GM18498 (cell line): ENCODE results near the gene ITLN2.
"Not testable (repeated sequence)": the region's sequence is repeated elsewhere in the genome, so short reads cannot be mapped to it uniquely, and the experiment has no call there.

Experiments
- ATAC-seq: cut with Tn5 transposase; IDR thresholded peaks from one replicate; pipeline ENCODE4 v1.9.1; 2021; ENCODE audit warnings: mild to moderate bottlenecking, moderate library complexity; ENCODE audit not compliant: unreplicated experiment

Gene ITLN2

DNA sequence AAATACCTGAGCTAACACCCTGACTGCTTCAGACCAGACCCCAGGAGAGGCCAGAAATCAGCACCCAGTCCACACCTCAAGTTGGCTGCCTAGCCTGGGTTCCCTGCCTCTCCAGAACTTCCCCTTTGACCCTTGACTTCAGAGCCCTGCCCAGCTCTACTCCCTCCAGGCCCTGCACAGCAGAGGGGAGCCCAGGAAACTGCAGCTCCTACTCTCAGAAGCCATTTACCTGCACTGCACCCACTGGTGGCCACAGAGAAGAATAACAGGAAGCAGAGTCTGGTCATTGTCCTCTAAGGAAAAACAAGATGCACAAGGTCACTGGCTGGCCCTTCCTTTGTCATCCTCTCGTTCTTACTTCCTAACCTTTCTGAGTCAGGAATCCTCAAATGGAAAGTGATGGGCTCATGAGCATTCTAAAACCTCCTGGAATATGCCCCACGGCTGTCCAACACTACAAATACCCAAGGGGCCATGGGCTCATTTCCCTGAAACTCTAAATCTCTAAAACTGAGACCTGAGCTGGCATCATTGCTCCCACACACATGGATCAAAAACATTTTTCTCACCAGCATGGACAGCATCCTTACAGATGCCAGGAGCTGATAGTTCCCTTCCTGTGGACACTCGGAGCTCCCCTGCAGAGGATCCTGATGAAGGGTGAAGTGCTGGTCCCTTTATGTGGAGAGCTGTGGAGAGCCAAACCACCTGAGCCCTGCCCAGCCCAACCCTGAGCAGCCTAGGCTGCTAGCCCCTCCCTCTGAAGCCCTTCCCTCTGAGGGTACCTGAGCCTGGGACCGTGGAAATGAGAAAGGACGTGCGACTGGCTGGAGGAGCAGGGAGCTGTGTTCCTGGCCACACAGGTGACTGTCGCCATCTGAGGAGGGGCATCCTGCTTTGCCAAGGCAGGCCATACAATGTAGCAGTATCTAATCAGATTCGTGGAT, at the start of gene ITLN2:
Gene ITLN2, minus strand, starts transcription at position 652 of the 947 bp plus-strand sequence. Its CDS starts 68 bp downstream, at position 584.
- ATAC-seq, result no peak

DNA sequence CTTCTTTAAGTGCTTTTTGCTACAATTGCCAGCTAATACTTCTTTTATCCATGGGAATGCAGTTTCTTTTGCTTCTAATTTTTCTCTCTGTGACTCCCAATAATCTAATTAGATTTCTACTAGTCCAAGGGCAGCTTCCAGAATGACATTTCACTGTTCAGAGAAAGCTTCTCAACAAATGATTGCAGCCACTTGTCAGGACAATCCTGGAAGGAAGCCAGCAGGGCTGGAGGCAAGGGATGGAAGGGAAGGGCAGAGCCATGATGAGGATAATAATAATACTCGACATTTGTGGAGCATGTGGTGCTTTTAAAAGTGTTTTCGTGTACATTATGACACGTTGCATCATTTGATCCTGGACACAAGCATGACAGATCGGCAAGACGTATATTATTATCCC, 46.9 kb upstream of the ITLN2 start:
- ATAC-seq, result no peak

DNA sequence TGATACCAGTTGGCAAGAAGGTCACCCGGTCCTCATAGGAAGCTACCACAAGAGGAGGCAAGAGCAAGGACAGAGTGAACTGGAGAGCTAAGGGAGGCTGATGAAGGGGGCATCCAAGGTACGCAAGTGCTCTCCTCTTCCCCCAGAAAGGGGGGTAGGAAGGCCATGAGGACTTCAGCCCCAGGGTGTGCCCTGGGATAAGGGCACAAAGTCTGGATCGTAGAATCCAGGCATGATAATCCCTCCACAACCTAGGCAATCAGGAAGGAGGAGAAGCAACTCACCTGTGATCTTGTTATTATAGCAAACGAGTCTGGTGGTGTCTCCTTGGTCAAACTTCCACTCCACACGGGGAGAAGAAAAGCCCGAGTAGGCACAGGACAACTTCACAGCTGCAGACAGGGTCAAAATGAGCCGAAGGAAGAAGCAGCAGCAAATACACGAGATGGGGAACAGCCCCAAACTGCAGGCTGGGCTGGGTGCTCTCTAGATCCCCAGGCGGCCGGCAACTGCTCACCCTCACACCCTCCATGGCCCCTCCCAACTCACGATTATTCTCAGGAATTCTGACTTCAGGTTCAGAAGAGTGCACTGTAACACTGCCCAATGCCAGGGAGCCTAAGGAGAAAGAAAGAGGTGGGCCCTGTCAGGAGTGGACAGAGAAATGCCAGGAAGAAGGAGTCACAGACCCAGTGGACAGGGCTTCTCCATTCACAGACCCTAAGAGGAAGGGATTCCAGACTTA, 46.3 kb upstream of the ITLN2 start:
- no peak for ATAC-seq

DNA sequence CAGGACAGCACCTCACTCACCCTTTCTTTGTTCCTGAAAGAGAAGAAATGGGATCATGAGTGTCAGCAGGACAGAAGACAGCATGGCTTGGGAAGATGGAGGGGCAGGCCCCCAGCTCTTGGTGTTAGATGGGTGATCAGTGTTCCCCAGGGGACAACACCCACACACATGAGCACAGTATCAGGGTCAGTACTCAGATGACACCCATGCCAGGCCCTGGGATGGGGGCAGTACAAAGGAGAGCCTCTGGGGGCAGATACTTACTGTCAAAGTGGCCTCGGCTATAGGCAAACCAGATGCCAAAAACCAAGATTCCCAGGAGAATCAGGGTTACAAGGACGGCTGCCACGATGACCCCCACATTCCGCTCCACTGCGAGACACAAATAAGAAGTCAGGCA, 44.8 kb upstream of the ITLN2 start:
- ATAC-seq, result no peak

DNA sequence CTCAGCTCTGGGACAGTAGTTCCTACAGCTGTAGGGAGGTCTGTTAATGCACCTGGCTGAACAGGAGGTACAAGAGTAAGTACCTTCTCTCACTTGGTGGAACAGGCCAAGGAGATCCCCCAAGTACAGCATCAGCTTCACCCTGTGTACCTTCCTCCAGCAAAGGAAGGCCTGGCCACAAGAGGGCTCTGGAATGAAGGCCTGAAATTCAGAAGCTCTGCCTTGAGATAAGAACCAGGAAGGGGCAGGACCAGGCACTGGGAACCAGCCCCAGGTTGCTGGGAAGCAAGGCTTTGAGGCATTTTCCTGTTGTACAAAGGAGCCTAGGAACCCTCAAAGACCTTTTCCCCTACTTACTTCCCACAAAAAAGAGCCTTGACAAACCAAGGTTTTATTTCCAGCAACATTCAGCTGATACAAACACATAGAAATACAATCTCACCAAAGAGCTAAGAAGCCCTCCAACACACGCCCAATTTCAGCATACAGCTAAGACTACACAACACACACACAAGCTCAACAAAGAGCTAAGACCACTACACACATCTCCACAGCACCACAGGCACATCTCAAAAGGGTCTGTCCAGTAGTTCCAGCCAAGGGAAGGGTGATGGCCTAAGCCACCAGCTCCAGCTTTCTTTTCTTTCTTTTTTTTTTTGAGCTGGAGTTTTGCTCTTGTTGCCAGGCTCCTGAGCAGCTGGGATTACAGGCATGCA, 42.9 kb upstream of the ITLN2 start:
- peak; percentile 54 for ATAC-seq

DNA sequence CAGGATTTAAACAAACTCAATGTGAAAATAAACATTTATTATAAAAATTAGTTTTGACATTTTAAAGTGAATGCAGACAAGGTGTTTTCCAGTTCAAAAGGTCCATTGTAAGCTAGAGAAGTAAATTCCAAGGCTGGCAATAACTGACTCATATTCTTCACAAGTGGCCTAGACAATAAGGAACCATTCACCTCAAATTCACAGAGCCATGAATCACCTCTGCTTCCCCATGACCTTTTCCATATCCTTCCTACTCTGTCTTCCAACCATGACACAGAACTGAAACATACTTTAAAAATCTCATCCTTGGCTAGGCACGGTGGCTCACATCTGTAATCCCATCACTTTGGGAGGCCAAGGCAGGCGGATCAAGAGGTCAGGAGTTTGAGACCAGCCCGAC, 41.6 kb upstream of the ITLN2 start:
- no peak for ATAC-seq

DNA sequence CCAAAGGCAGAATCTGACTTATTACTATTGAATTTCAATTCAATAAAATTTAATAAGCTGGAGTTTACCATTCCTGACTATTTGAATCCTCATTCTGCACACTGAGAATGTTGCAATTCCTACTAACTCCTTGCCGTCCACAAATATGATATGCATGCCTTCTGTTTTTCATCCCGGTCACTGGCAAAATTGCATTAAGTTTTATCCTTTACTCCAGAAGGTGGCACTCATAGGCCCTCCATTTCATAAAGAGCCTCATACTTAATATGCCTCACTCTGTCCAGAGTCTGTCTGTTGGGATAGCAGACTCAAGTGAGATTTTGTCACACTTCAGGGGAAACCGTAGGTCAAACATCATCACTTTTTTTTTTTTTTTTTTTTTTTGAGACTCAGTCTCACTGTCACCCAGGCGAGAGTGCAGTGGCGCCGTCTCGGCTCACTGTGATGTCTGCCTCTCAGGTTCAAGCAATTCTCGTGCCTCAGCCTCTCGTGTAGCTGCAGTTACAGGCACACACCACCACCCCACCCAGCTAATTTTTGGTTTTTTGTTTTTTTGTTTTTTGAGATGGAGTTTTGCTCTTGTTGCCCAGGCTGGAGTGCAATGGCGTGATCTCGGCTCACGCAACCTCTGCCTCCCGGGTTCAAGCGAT, 39.1 kb upstream of the ITLN2 start:
- ATAC-seq, result no peak

DNA sequence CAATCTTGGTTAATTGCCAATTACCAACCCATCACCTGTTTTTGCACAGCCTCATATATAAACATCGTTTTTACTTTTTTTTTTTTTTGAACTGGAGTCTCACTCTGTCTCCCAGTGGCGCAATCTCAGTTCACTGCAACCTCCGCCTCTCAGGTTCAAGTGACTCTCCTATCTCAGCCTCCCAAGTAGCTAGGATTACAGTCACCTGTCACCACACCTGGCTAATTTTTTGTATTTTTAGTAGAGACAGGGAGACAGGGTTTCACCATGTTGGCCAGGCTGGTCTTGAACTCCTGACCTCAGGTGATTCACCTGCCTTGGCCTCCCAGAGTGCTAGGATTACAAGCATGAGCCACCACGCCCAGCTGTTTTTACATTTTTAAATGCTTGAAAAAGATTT, 37.4 kb upstream of the ITLN2 start:
- not testable (repeated sequence) for ATAC-seq

DNA sequence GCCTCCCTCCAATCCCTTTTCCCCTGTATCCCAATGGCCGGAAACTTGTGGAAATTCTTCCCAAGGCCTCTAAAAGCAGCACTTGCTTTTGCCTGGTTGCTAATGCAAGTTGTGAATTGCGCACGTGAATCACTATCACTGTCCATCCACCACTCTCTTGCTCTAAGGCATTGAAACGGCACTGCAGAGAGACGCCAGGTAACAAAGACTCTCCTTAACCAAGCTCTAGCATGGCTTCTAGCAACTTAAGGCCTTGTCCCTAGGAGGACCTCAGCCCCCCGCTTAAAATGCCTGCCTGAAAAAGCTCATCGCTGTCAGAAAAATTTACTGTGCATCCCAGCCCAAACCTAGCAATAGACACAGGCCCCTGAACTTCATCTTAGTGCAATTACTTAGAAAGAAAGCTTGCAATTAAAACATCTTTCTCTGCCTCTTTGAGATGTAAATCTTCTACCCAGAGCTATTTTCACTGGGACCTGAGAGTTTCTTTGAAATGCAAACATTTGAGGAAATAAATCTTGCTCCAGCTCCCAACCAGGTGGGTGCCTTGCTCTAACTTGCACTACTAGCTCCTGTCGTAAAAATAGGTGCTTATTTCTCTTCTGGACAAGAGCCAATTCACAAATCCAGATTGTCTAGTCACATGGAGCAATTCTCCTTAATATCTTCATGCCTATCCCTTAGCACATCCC, 32.9 kb upstream of the ITLN2 start:
- no peak for ATAC-seq

DNA sequence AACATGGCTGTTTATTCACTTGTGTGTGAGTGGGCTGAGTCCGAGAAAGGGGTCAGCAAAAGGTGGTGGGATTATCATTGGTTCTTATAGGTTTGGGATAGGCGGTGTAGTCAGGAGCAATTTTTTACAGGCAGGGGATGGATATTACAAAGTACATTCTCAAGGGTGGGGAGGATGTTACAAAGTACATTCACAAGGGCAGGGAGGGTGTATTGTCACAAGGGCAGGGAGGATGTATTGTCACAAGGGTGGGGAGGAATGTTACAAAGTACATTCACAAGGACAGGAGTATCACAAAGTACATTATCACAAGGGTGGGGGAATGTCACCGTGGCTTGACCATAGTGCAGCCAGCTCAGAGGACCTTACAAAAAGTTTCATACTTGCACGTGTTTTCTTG, 31.1 kb upstream of the ITLN2 start:
- no peak for ATAC-seq

DNA sequence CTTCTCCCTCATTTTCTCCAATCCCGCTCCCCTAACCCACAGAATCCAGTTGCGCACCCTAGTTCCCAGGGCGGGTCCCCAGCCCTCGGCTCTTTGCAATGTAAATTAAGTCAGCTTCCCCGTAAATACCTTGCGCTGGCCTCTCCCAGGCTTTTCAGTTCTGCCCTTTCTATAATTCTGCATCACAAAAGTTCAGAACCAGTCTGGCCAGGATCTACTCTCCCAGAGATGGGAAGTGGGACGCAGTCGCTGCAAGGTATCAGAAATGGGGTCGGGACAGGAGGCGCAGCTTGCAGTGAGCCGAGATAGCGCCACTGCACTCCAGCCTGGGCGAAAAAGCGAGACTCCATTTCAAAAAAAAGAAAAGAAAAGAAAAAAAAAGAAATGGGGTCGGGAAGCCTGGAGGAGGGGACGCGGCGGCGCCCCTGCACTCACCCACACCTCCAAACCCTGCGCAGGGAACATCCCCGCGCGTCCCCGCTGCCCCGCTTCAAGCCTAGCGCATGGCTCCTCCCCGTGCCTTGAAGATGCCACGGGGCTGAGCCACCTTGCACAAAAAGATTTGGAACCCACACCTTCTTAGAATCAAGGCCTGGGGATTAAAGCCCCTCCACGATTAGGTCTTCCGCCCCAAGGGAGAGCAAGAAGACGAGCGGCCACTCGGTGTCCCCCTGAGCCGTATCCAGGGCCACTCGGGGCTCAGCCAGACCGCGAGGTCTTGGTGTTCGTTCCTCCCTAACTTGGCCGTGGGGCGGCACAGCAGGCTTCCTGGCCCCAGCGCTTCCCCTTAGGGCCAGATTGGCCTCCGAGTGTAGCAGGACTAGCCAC, 27.2 kb upstream of the ITLN2 start:
- ATAC-seq, result no peak

DNA sequence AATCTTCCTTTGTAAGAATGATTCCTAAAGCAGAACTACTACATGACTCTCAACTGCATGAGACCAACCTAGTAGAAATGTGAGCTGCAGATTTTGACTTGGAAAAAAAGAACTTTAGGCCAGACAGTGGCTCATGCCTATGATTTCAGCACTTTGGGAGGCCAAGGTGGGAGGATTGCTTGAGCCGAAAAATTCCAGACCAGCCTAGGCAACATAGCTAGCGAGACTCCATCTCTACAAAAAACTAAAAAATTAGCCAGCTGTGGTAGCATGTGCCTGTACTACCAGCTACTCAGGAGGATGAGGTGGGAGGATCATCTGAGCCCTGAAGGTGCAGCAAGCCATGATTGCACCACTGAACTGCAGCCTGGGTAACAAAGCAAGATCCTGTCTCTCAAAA, 24.7 kb upstream of the ITLN2 start:
- no peak for ATAC-seq

DNA sequence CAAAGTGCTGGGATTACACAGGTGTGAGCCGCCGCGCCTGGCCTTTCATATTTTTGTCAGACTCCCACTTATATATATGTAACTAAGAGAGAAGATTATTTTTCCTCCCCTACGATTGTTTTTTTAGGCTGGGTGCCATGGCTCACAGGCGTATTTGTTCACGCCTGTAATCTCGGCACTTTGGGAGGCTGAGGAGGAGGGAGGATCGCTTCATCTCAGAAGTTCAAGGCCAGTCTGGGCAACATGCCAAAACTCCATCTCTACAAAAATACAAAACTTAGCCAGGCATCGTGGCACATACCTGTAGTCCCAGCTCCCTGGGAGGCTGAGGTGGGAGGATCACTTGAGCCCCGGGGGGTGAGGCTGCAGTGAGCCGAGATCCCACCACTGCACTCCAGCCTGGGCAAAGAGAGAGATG, 23.9 kb upstream of the ITLN2 start:
- ATAC-seq, result no peak

DNA sequence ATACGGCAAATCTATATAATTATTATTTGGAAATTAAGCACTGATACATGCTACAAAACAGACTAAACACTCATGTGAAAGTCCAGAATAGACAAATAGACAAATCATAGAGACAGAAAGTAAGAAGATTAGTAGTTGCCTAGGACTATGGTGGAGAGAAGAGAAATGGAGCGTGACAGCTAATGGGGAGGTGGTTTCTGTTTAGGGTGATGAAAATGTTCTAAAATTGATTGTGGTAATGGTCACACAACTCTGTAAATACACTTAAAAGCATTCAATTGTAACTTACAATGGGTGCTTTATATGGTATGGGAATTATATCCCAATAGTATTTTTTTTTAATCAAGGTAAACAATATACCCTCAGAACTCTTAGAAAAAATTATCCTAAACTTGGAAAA, 20.4 kb upstream of the ITLN2 start:
- ATAC-seq, result peak; percentile 77

DNA sequence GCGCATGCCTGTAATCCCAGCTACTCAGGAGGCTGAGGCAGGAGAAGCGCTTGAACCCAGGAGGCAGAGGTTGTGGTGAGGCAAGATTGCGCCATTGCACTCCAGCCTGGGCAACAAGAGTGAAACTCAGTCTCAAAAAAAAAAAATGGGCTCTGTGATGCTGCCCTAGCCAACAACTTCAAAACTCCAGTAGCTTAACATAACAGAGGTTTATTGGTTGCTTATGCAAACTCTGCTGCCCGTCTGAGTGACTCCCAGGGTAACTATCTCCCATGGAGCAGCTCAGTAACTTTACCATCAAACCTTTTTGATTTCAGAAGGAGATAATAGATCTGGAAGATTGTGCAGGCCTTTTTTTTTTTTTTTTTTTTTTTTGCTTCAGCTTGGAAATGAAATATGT, 18.9 kb upstream of the ITLN2 start:
- no peak for ATAC-seq

DNA sequence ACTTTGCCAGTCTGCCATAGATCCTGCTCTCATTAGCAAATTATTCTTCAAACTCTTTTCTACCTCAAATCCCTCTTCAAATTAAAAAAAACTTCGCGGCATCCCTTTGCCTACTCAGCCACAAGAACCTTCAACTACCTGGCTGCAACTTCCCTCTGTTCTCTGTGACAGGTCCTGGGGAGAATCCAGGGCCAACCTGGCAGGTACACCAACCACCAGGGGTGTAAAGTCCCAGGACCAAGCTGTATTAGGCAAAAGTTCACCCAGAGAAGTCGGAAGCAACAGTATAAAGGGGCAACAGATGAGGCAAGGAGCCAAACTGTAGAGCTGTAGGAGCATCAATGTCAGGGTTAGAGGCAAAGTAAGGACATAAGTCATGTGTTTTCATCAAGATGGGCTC, 18.3 kb upstream of the ITLN2 start:
- no peak for ATAC-seq

DNA sequence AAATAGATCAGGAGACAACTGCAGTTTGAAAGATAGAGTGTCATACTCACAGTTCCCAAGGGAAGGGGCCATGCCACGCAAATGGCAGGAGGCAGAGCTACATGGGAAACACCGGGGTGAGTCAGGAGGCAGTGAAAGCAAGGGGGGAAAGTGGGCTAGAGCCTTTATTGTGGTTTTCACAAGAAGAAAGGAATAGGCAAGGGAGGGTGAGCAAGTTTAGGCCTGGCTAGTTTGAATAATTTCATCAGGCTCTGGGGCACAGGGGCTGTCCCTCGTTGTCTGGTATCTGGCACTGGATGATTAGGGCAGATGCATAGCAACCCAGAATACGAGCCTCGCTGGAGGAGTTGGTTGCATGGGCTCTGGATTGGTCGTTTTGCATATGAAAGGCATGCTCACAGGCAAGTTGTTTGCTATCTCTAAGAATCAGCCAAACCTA, 17.0 kb upstream of the ITLN2 start:
- no peak for ATAC-seq

DNA sequence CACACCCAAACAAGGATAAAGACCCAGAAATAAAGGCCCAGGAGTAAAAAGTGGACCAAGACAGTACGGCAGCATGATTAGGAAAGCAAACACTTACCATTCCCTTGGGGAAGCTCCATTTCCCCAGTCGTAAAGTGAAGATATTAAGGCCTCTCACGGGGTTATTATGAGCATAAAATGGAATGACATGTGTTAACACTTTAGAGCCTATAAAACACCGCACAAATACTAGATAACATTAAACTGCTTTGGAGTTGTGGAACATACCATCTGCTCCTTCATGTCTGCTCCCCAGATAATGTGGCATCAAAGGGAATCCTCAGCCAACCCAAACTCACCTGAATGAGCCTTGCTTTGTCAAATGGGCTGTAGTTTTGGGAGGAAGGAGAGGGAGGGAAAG, 8.9 kb upstream of the ITLN2 start:
- ATAC-seq, result no peak

DNA sequence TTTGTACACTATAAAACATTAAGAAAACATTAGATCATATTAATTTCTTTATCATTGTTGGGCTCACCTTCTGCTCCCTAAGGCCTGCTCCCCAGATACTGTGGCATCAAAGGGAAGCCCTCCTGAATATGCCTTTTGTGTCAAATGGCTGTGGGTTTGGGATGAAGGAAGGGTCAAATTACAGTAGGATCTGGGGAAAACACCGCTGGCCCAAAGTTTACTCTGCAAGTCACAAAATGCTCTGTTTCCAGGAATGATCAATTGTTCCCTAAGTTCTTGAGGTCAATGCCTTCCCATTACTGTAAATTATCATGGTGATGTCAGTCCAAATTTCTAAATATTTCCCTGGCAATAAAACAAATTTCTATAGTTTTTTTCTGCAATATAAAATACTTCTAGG, 6.8 kb upstream of the ITLN2 start:
- no peak for ATAC-seq
